Omental fat pad (tissue), 4 donors: ENCODE measurements around the gene GGNBP2. TPM values are rescaled to one million over a fixed set of nuclear protein-coding genes. Genes with fewer than 3 reads are reported as not detected.
"Not testable (repeated sequence)": the region's sequence is repeated elsewhere in the genome, so short reads cannot be mapped to it uniquely, and the experiment has no call there.

Source experiments
- ATAC-seq: fragments of 150-250 bp; one replicate; pipeline ENCODE4 v1.9.1; 2016; ENCODE audit warnings: mild to moderate bottlenecking, moderate library complexity; ENCODE audit not compliant: low FRiP score
- DNase-seq: peaks from one replicate; pipeline ENCODE4 v3.0.0-alpha.2; 2019; ENCODE audit warnings: low spot score
- total RNA-seq, 4 donors: library from RNA; depleted of rRNA; stranded (reverse); fragments of >200 nt; gene quantifications; one replicate each; pipeline ENCODE4 v1.1.0, GENCODE V29; 2016
- TF ChIP-seq, protein P1 (sequence below), 3 donors: fragments of 450-650 bp; IDR thresholded peaks; one replicate each; pipeline ENCODE4 v1.5.1; 2016 to 2017; ENCODE audit warnings: antibody characterized with exemption in 3 of 3, mild to moderate bottlenecking in 3 of 3, moderate library complexity in 2 of 3

GGNBP2 gene
- total RNA-seq, 4 donors from 2014 or later = 54.3 to 80.9 (median 63.1) TPM

DNA sequence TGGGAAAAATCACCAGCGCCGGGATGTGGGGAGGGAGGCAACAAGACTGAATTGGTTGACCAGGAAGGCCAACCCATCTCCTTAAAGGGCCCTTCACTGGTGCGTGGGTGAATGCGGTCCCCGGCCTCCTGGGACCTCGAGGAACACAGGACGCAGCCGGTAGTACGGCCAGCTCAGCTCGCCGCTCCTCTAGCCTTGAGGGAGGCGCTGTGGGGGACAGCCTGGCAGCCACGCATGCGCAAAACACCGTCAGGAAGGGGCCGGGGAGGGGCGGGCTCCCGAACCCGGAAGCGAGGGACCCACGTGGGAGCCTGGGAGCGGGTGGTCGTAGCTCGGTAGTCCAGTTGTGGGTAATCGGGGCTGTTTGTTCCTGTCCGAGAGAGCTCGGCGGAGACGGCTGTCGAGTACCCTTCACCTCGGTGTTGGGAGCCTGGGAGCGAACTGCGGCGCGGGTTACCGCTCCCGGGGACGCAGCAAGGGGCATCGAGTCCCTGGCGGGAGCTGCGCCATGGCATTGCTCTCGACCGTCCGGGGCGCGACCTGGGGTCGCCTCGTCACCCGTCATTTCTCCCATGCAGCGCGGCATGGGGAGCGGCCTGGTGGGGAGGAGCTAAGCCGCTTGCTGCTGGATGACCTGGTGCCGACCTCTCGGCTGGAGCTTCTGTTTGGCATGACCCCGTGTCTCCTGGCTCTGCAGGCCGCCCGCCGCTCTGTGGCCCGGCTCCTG lies 56.7 kb downstream of the GGNBP2 start, which contains the start of gene MRM1:
Gene MRM1 (plus strand): TSS at position 281 of the 727 bp plus-strand sequence. CDS start 228 bp downstream, at position 509.
- TF ChIP-seq, protein P1, sequence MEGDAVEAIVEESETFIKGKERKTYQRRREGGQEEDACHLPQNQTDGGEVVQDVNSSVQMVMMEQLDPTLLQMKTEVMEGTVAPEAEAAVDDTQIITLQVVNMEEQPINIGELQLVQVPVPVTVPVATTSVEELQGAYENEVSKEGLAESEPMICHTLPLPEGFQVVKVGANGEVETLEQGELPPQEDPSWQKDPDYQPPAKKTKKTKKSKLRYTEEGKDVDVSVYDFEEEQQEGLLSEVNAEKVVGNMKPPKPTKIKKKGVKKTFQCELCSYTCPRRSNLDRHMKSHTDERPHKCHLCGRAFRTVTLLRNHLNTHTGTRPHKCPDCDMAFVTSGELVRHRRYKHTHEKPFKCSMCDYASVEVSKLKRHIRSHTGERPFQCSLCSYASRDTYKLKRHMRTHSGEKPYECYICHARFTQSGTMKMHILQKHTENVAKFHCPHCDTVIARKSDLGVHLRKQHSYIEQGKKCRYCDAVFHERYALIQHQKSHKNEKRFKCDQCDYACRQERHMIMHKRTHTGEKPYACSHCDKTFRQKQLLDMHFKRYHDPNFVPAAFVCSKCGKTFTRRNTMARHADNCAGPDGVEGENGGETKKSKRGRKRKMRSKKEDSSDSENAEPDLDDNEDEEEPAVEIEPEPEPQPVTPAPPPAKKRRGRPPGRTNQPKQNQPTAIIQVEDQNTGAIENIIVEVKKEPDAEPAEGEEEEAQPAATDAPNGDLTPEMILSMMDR (IDR thresholded peaks at IDR 0.05) = no peak

DNA sequence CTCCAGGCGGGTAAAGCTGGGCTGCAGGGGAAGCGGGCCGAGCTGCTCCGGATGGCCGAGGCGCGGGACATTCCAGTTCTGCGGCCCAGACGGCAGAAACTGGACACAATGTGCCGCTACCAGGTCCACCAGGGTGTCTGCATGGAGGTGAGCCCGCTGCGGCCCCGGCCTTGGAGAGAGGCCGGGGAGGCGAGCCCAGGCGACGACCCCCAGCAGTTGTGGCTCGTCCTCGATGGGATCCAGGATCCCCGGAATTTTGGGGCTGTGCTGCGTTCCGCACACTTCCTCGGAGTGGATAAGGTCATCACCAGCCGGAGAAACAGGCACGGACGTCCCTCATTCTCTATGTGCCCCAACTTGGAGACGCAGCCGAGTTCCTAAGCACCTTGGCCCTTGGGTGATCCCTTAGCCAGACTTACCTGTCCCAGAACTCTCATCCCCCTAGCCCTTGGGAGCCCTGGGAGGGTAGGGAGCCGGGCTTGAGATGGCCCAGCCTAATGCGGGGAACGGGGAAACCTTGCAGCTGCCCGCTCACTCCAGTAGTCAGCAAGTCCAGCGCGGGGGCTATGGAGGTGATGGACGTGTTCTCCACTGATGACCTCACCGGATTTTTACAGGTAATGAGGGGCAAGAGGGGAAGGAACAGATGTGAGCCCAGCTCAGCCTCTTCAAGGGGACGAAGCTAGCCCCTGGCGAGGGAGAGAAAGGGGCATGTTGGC lies 57.5 kb downstream of the GGNBP2 start:
- no peak for DNase-seq
- TF ChIP-seq, protein P1 (IDR thresholded peaks at IDR 0.05) = no peak
- ATAC-seq = peak; percentile 31

More for the DNA sequence above, 56.7 kb downstream of the GGNBP2 start, which contains the start of gene MRM1:
- ATAC-seq = peak; percentile 87
- DNase-seq = peak; percentile 73

DNA sequence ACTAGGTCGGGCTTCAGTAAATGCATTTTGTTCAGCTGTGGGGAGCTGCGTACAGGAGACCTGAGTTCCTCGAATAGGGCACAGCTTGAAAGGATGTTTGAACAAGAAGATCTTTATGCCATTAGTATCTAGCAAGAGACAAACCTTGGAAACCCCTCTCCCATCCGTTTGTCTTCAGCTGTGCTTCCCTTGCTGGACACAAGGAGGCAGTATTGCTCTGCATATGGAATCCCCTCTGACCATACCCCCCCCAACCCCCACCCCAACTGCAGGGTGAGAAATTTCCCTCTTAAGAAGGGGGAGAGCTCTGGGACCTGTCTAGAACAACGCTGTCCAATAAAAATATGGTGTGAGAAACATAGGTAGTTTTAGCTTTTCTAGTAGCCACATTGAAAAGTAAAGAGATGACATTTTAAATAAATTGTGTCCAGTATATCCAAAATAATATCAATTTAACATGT lies 58.2 kb downstream of the GGNBP2 start:
- ATAC-seq (no peak), DNase-seq (peak; percentile 68)
- TF ChIP-seq, protein P1 (IDR thresholded peaks at IDR 0.05) = peak in 1 of 3 donors; percentile 20

DNA sequence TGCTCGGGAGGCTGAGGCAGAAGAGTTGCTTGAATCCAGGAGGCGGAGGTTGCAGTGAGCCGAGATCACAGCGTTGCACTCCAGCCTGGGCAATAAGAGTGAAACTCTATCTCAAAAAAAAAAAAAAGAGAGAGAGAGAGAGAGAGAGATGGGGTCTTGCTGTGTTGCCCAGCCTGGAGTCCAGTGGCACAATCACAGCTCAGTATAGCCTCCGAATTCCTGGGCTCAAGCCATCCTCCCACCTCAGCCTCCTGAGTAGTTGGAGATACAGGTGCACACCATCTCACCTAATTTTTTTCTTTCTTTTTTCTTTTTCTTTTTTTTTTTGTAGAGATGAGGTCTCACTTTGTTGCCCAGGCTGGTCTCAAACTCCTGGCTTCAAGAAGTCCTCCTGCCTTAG lies 60.3 kb downstream of the GGNBP2 start:
- not testable (repeated sequence) for ATAC-seq, DNase-seq

DNA sequence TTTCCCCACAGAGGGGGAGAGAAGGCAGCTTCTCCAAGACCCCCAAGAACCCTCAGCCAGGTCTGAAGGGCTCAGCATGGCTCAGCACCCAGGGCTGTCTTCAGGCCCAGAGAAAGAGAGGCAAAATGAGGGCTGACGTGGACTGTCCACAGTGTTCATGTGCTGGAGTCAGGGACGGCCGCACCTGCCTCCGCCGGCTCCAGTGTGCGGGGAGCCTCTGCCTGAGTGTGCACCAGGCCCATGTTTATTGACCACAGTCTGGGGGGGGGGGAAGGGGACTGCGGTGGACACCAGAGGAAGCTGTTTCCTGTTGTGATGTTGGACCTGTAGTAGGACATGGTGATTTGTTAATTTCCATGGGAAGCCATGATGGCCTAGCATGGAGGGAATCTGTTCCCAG lies 63.6 kb downstream of the GGNBP2 start:
- no peak for DNase-seq
- TF ChIP-seq, protein P1 (IDR thresholded peaks at IDR 0.05) = no peak
- no peak for ATAC-seq

DNA sequence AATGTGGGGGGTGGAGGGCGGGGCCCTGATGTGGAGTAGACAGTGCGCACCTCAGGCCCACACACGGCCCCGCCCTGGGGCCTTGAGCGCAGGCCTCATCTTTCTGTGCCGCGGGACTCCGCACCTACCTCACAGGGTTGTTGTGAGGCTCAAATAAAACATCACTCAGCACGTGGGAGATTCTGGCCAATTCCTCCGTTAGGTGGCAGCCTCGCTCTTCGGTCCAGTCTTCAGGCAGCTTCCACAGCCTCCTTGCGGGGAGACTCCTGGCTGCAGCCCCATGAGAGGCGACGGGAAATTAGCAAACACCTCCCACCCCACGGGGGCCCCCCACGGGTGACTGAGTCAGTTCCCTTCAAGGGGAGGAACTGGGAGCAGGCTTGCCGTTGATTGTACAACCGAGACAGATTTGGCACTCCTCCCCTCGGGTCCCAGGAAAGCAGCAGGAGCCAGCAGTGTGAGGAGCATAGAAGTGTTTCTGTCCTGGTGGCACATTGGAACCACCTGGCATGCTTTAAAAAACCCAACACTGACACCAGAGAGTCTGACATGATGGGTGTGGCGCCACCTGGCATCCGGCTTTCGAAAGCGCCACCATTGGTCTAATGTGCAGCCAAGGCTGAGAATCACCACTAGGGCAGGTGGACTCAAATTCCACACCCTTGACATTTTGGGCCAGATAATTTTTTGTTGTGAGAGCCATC lies 64.2 kb downstream of the GGNBP2 start:
- no peak for DNase-seq
- peak; percentile 68 for ATAC-seq
- TF ChIP-seq, protein P1 (IDR thresholded peaks at IDR 0.05) = no peak

DNA sequence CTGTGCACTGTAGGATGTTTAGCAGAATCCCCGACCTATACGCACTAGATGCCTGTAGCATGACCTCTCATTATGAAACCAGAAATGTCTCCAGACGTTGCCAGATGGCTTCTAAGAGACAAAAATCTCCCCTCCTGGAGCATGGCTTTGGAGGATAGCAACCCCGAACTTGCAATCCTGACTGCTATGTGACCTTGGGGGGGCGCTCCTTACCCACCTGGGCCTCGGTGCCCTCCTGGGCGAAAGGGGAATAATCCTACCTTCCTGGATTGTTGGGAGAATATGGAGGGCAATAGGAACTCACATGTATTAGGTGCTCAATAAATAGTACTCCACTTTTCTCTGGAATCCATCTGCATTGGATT lies 64.8 kb downstream of the GGNBP2 start:
- TF ChIP-seq, protein P1 (IDR thresholded peaks at IDR 0.05) = no peak
- DNase-seq (no peak), ATAC-seq (no peak)
